ENCODE measurements around the gene SEC24D.

The SEC24D gene

DNA sequence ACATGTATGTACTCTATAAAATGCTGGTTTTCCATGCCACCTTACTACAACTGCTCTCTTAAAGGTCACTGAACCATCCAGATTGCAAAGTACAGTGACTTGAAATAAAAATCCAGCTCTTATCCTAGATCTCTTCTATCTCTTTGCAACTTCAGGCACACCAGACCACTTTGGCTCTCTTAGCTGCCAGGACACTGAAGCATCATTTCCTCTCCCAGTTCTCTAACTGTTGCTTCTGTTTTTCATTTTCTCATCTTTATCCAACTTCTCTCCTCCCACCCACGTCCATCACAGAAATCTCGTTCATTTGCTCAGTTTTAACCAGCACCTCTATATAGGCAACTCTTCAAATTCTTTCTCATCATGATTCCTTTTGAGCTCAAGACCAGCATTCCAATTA, 76.4 kb downstream of the SEC24D start:
- Histone ChIP-seq H3K4me3 (ENCODE audit: low read length) (no peak overlapping the region), H3K9me3 (ENCODE audit: insufficient read depth, low read depth, low read length) (no peaks in the 10 kb centered on the region)
- 93% methylated on average over 2 of the region's 2 CpGs for WGBS

DNA sequence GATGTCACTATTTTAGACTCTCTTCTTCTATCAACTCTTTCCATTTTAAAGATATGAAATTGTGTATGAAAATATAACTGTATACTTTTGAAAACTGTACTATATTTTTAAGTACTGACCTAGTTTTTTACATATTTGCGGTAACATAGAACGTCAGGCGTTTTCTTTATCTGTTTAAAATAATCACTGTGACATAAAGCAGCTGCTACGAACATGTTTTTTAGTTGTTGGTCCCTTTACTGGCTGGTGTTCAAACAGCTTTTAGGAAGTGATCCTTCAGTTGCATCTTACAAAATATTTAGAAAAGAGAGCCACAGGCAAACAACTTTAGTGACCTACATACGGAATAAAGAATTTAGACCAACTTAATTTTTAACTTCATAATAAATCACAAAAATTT, 77.6 kb downstream of the SEC24D start:
- Histone ChIP-seq H3K4me1 (ENCODE audit: insufficient read depth, low read length) (peaks cover 7% of the 10 kb centered on the region), H3K9me3 (ENCODE audit: insufficient read depth, low read depth, low read length) (no peaks in the 10 kb centered on the region), H3K27ac (ENCODE audit: low read depth, low read length) (no peak overlapping the region), H3K36me3 (ENCODE audit: insufficient read depth, low read length) (peaks cover 62% of the 10 kb centered on the region), H3K9ac (ENCODE audit: low read depth, low read length) (no peak overlapping the region), H3K27me3 (ENCODE audit: insufficient read depth, low read length) (no peaks in the 10 kb centered on the region), H3K4me3 (ENCODE audit: low read length) (no peak overlapping the region)
- 95% methylated on average over 4 of the region's 5 CpGs for WGBS

More for the DNA sequence above, 76.4 kb downstream of the SEC24D start:
- no peak overlapping the region for H3K27ac ChIP-seq (ENCODE audit: low read depth, low read length)
- no peak overlapping the region for H3K9ac ChIP-seq (ENCODE audit: low read depth, low read length)
- H3K4me1 ChIP-seq (ENCODE audit: insufficient read depth, low read length), result peaks cover 7% of the 10 kb centered on the region
- peaks cover 70% of the 10 kb centered on the region for H3K36me3 ChIP-seq (ENCODE audit: insufficient read depth, low read length)
- H3K27me3 ChIP-seq (ENCODE audit: insufficient read depth, low read length), result no peaks in the 10 kb centered on the region

DNA sequence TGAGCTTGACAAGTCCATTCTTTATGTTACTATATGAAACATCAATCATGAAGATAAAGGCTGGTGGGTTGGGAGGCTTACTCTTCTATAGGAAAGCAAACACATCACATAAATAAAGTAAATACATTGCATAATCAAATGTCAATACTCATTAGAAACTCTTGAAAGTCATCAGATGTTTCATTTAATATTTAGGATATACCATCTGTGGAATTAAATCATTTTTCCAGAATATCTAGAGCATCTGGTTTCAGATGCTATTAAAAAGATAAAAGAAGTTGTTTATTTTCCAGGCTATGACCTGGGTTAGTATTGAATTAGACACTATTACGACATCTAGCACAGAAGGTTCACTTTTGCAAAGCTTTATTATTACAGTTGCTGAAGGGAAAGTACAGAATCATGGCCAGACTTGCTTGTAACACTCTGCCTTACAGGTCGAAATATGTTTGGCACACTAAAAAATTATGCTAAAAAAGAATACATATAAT, 78.1 kb downstream of the SEC24D start:
- H3K9me3 ChIP-seq (ENCODE audit: insufficient read depth, low read depth, low read length), result no peaks in the 10 kb centered on the region
- no peak overlapping the region for H3K9ac ChIP-seq (ENCODE audit: low read depth, low read length)
- peaks cover 7% of the 10 kb centered on the region for H3K4me1 ChIP-seq (ENCODE audit: insufficient read depth, low read length)
- no peaks in the 10 kb centered on the region for H3K27me3 ChIP-seq (ENCODE audit: insufficient read depth, low read length)
- peaks cover 61% of the 10 kb centered on the region for H3K36me3 ChIP-seq (ENCODE audit: insufficient read depth, low read length)
- no peak overlapping the region for H3K27ac ChIP-seq (ENCODE audit: low read depth, low read length)
- H3K4me3 ChIP-seq (ENCODE audit: low read length), result no peak overlapping the region
- 100% methylated on average over 2 of the region's 2 CpGs for WGBS

DNA sequence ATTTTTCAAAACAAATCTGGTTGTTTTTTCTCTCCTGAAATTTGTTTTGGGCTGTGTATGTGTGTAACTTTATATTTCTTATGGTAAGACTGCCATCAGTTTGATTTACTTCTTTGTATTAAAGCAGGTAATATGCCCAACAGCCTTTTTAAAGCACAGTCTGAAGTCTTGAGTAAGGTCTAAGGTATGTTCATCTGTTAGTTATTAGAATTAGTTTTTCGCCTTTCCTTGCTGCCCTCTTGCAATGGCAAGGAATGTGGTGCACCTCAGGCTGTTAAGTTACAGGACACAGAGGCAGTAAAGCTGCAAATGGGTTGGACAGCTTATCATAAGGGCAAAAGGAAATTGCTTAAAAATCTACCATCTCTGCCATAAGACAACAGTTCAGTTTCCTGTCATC, 79.0 kb downstream of the SEC24D start:
- WGBS, result 85% methylated on average over 1 of the region's 1 CpG
- Histone ChIP-seq H3K4me1 (ENCODE audit: insufficient read depth, low read length) (peaks cover 7% of the 10 kb centered on the region), H3K9ac (ENCODE audit: low read depth, low read length) (no peak overlapping the region), H3K9me3 (ENCODE audit: insufficient read depth, low read depth, low read length) (no peaks in the 10 kb centered on the region), H3K27ac (ENCODE audit: low read depth, low read length) (no peak overlapping the region), H3K27me3 (ENCODE audit: insufficient read depth, low read length) (no peaks in the 10 kb centered on the region), H3K4me3 (ENCODE audit: low read length) (no peak overlapping the region), H3K36me3 (ENCODE audit: insufficient read depth, low read length) (peaks cover 61% of the 10 kb centered on the region)

DNA sequence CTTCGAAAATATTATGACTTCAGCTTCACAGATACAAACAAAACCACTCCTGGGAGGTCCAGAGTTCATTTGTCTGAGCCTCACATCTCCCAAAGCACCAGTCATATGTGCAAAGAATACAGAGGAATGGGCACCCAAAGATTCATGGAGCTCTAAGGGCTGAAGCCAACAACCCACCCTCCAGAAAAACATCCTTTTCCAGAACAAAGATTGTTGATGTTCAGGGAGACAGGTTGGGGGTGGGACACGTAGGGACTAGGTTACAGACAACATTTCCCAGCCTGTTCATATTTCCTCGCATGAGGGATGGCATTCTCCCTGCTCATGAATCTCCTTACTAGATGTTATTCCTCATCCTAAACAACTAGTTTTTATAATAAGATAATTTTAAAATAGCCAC, 79.5 kb downstream of the SEC24D start:
- Histone ChIP-seq H3K27me3 (ENCODE audit: insufficient read depth, low read length) (no peaks in the 10 kb centered on the region), H3K4me1 (ENCODE audit: insufficient read depth, low read length) (peaks cover 7% of the 10 kb centered on the region), H3K9me3 (ENCODE audit: insufficient read depth, low read depth, low read length) (no peaks in the 10 kb centered on the region), H3K27ac (ENCODE audit: low read depth, low read length) (no peak overlapping the region), H3K4me3 (ENCODE audit: low read length) (no peak overlapping the region), H3K36me3 (ENCODE audit: insufficient read depth, low read length) (peaks cover 61% of the 10 kb centered on the region), H3K9ac (ENCODE audit: low read depth, low read length) (no peak overlapping the region)
- WGBS, result 90% methylated on average over 3 of the region's 3 CpGs

DNA sequence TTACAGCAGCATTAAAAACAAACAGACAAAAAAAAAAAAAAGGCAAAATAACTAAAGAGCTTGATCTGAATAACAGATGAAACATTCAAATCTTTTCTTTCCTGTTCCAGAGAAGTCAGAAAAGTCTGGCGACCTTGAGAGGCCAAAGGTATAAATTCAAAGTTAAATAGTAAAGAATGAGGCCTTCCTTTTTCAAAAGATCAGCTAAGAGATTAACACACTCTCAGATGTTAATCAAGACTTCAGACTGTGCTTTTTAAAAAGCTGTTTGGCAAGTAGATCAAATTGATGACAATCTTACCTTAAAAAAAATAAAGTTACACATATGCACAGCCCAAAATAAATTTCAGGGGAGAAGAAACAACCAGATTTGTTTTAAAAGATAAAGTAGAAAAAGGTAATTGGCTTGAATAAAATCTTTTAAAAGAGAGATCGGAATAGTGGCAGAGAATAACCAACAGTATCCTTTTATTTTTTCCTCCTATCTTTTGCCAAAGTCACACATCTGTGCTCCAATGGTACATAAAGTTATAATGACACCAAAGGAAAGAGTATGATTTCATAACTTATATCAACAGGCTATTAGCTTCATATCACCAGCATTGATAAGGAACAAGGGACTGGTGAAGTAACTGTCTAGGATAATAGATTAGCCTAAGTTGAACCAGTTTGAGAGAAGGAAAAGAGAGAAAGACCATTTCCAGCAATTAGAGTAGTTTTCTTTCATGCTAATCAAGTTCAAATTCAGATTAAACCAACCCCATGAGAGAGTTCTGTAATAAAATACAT, 80.3 kb downstream of the SEC24D start:
- peaks cover 63% of the 10 kb centered on the region for H3K36me3 ChIP-seq (ENCODE audit: insufficient read depth, low read length)
- no peaks in the 10 kb centered on the region for H3K27me3 ChIP-seq (ENCODE audit: insufficient read depth, low read length)
- no peaks in the 10 kb centered on the region for H3K9me3 ChIP-seq (ENCODE audit: insufficient read depth, low read depth, low read length)
- peaks cover 7% of the 10 kb centered on the region for H3K4me1 ChIP-seq (ENCODE audit: insufficient read depth, low read length)
- H3K9ac ChIP-seq (ENCODE audit: low read depth, low read length), result no peak overlapping the region
- H3K4me3 ChIP-seq (ENCODE audit: low read length), result no peak overlapping the region
- 80% methylated on average over 1 of the region's 2 CpGs for WGBS
- H3K27ac ChIP-seq (ENCODE audit: low read depth, low read length), result no peak overlapping the region

DNA sequence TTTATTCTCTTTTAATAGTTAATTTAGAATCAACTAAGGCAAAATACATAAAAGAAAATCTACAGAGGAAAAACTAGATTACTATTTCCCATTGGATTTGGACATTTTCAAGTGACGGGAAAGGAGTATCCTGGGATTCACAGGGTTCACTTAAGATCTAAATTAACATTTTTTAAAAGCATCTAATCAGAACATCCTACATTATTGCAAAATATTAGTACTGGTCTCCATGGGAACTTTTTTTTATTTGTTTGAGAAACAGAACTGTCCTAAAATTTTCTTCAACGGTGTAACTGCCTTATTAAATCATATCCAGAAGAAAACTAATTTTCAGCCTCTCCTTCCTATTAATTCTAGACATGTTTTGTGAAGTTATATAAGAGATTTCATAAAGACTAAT, 81.0 kb downstream of the SEC24D start:
- H3K27ac ChIP-seq (ENCODE audit: low read depth, low read length), result no peak overlapping the region
- no peaks in the 10 kb centered on the region for H3K9me3 ChIP-seq (ENCODE audit: insufficient read depth, low read depth, low read length)
- peaks cover 7% of the 10 kb centered on the region for H3K4me1 ChIP-seq (ENCODE audit: insufficient read depth, low read length)
- H3K27me3 ChIP-seq (ENCODE audit: insufficient read depth, low read length), result no peaks in the 10 kb centered on the region
- 85% methylated on average over 1 of the region's 2 CpGs for WGBS
- H3K36me3 ChIP-seq (ENCODE audit: insufficient read depth, low read length), result peaks cover 66% of the 10 kb centered on the region
- no peak overlapping the region for H3K9ac ChIP-seq (ENCODE audit: low read depth, low read length)
- H3K4me3 ChIP-seq (ENCODE audit: low read length), result no peak overlapping the region

DNA sequence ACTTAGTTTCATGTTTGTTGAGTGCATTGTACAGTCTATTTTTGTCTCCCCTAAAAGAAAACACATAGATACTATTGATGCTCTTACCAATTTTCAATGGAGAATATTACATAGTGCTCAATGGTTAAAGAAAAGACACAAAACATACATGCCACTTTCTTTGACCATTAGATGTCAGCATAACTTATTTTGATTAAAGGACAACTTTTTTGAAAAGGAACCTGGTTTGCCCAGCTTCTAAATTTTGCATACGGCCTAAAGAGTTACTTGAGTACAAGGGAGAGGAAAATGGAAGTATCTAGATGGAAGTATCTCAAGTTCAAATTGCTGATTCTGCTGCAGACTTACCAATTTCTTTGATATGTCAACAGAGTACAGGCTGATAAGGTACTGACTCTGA, 82.2 kb downstream of the SEC24D start:
- Histone ChIP-seq H3K36me3 (ENCODE audit: insufficient read depth, low read length) (peaks cover 78% of the 10 kb centered on the region), H3K27ac (ENCODE audit: low read depth, low read length) (no peak overlapping the region), H3K9me3 (ENCODE audit: insufficient read depth, low read depth, low read length) (no peaks in the 10 kb centered on the region), H3K27me3 (ENCODE audit: insufficient read depth, low read length) (no peaks in the 10 kb centered on the region), H3K9ac (ENCODE audit: low read depth, low read length) (no peak overlapping the region), H3K4me1 (ENCODE audit: insufficient read depth, low read length) (peaks cover 7% of the 10 kb centered on the region), H3K4me3 (ENCODE audit: low read length) (no peak overlapping the region)
- WGBS, result 93% methylated on average over 1 of the region's 1 CpG

DNA sequence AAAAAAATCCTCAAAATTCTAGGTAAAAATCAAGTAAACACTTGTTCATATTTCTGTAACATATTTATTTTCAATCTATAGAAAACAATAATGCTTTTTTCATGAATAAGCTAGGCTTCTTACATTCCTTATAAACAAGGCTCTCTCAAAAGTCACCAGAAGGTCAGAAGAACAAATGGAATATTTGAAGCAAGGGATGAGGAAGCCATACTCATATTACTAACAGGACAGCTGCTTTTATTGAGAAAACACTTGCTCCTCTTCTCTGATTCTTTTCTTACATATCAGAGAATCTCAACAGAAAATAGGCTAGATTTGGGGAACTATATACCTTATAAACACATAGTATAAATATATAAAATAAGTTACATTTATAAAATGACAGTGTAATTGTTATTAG, 82.8 kb downstream of the SEC24D start:
- Histone ChIP-seq H3K9me3 (ENCODE audit: insufficient read depth, low read depth, low read length) (no peaks in the 10 kb centered on the region), H3K27me3 (ENCODE audit: insufficient read depth, low read length) (no peaks in the 10 kb centered on the region), H3K36me3 (ENCODE audit: insufficient read depth, low read length) (peaks cover 80% of the 10 kb centered on the region), H3K9ac (ENCODE audit: low read depth, low read length) (no peak overlapping the region), H3K4me1 (ENCODE audit: insufficient read depth, low read length) (peaks cover 7% of the 10 kb centered on the region), H3K4me3 (ENCODE audit: low read length) (no peak overlapping the region), H3K27ac (ENCODE audit: low read depth, low read length) (no peak overlapping the region)

DNA sequence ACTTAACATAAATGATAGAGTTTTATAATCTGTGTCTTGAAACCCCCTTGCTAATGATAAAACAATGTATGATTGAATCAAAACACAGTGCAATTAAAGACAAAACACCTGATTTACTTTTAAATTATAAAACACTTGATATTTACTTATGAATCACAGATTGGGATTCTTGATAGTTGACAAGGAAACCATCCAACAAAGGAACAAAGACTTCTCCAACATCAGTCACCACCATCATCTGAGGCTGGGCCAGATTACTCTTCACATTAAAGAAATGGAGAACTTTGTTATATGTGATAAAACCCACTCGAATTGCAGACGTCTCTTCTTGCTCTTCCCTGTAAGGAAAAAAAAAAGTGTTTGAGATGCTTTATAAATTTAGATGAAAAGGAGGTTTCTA, 83.4 kb downstream of the SEC24D start:
- 92% methylated on average over 2 of the region's 2 CpGs for WGBS
- Histone ChIP-seq H3K36me3 (ENCODE audit: insufficient read depth, low read length) (peaks cover 76% of the 10 kb centered on the region), H3K9ac (ENCODE audit: low read depth, low read length) (no peak overlapping the region), H3K27ac (ENCODE audit: low read depth, low read length) (no peak overlapping the region), H3K9me3 (ENCODE audit: insufficient read depth, low read depth, low read length) (no peaks in the 10 kb centered on the region), H3K27me3 (ENCODE audit: insufficient read depth, low read length) (no peaks in the 10 kb centered on the region), H3K4me1 (ENCODE audit: insufficient read depth, low read length) (peaks cover 7% of the 10 kb centered on the region), H3K4me3 (ENCODE audit: low read length) (no peak overlapping the region)

DNA sequence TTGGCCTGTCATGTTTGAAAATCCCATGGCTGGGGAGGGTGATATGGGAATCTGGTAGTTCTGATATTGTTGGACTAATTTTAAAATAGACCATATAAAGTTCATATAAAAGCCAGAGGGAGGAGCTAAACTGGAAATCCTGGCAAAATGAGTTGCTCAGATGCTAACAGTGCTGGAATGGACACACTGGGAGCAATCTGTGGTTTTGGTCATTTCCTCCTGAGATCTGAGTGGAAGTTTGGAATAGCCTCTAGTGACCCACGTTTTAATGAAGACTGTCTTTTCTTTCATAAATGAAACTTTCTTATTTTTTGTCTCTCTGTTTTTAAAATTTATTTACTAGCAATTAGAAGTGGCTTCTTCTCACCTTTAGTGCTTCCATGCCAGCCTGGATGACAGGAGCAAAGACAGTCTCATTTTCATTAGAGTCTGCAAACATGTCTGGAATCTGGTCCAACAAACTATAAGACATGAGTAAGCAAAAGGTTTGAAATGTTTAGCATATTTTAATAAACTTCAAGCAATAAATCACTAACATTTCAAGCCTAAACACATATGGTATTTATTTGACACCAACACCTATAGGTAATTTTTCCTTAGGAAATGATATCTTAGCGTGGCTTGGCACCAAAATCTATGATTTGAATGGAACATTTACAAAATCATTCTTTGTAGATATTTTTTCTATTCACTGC, 84.2 kb downstream of the SEC24D start:
- Histone ChIP-seq H3K27ac (ENCODE audit: low read depth, low read length) (no peak overlapping the region), H3K9ac (ENCODE audit: low read depth, low read length) (no peak overlapping the region), H3K4me3 (ENCODE audit: low read length) (no peak overlapping the region), H3K9me3 (ENCODE audit: insufficient read depth, low read depth, low read length) (no peaks in the 10 kb centered on the region), H3K4me1 (ENCODE audit: insufficient read depth, low read length) (peaks cover 7% of the 10 kb centered on the region), H3K27me3 (ENCODE audit: insufficient read depth, low read length) (no peaks in the 10 kb centered on the region), H3K36me3 (ENCODE audit: insufficient read depth, low read length) (peaks cover 72% of the 10 kb centered on the region)
- WGBS, result no CpG with 5 or more reads among the region's 2 CpGs

Measured in HUES64 (cell line).